Fibroblast of peridontal ligament (primary cell): ENCODE data around the gene FAM47A.

ENCODE experiments used
- DNase-seq: peaks from one replicate; pipeline ENCODE4 v3.0.0-alpha.2; 2010; ENCODE audit errors: extremely low read depth

FAM47A gene

DNA sequence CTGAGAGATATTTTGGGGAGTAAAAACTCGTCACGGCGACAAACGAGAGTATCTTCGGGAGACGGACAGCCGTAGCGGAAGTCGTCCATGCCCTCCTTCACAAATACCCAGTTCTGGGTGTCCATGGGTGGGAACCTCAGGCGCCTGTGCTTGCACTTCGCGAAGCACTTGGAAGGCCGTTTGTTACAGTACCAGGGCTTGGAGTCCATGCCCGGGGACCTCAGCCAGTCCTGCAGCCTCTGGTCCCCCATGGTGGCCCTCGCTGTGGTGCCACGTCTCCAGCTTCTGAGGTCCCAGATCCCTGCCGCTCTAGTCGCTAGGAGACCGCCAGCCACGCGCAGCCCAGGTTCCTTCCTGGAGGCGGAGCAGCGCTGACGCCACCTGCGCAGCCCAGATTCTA, at the start of gene FAM47A:
FAM47A (minus strand) TSS at position 287 of the 400 bp plus-strand sequence; CDS start at position 251, 36 bp downstream.
- no peak for DNase-seq

- no peak for DNase-seq
Measured at GRCh38 chrX:34147345-34147744, 15.2 kb upstream of the FAM47A start.

DNA sequence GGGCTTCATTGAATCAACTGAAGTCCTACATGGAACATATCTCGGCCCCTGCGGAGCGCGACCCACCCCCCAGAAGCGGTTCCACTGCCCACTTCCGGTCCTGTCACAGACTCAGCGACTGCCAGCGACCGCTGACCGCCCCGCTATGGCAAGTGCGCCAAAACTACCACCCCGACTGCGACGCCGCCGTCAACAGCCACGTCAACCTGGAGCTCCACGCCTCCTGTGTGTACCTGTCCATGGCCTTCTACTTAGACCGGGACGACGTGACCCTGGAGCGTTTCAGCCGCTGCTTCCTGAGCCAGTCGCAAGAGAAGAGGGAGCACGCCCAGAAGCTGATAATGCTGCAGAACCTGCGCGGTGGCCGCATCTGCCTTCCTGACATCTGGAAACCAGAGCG, 14.8 kb upstream of the FAM47A start:
- no peak for DNase-seq

GRCh38 chrX:34144246-34144645, 12.1 kb upstream of the FAM47A start:
- DNase-seq, result no peak

- no peak for DNase-seq
Measured at GRCh38 chrX:34140816-34141215, 8.7 kb upstream of the FAM47A start.

DNA sequence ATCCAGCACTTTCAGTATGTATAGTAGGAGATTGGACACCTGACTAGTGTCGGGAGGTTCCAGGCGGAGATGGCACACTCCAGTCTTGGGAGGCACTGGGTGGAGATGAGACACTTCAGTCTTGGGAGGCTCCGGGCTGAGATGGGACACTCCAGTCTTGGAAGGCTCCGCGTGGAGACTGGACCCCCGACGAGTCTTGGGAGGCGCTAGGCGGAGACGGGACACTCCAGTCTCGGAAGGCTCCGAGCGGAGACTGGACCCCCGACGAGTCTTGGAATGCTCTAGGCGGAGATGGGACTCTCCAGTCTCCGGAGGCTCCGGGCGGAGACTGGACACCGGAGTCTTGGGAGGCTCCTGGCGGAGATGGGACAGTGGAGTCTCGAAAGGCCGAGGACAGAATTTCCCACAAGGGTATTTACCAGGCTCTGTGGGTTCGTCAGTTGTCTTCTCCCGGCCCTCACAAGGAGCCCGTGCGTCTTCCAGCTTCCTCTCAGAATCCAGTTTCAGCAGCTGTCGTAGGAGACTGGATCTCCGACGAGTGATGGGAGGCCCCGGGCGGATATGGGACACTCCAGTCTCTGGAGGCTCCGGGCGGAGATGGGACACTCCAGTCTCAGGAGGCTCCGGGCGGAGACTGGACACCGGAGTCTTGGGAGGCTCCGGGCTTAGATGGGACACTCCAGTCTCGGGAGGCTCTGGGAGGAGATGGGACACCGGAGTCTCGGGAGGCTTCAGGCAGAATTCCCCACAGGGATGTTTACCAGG, 952 bp downstream of the FAM47A start:
- no peak for DNase-seq

DNA sequence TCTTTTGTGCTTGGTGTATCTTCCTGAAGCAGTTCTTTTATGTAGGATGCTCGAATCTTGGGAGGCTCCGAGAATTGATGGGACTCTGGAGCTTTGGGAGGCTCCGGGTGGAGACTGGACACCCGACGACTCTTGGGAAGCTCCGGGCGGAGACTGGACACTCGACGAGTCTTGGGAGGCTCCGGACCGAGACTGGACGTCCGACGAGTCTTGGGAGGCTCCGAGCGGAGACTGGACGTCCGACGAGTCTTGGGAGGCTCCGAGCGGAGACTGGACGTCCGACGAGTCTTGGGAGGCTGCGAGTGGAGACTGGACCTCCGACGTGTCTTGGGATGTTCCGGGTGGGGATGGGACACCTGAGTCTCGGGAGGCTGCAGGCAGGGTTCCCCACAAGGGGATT, 1.6 kb downstream of the FAM47A start:
- no peak for DNase-seq

DNA sequence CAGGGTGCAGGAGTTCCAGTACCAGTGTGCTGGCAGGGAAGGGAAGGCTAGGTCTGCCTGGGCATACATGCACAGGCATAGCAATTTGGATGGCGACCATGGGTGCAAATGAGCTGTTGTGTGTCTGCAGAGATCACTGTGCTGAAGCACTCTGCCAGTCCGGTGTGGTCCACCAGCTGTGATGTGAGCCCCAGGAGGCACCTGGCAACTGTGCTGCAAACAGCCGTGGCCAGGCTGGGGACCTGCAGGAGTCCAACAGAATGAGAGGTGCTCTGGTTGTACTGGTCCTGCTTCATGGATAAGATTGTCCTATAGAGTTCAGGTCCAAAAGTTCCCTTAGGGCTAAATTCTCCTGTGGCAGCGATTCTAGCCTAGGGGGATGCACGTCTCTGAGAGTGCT, 6.1 kb downstream of the FAM47A start:
- no peak for DNase-seq

DNA sequence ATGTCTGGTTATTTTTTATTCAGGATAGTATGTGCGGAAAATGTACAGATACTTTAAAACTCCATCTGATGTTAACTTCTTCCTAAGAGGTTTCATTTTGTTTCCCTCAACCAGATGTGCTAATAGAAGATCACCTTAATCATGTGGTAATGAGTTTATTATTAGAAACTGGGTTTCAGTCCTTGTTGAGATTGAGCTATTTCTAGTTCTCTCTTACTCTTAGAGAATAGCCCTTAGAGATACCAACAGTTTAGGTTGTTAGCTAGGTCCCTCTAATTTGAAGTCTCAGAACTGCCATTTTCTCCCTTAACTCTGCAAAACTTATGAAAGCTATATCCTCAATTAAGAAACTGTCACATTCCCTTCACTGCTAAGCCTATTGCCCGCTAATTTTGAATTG, 13.0 kb downstream of the FAM47A start:
- DNase-seq, result no peak

DNA sequence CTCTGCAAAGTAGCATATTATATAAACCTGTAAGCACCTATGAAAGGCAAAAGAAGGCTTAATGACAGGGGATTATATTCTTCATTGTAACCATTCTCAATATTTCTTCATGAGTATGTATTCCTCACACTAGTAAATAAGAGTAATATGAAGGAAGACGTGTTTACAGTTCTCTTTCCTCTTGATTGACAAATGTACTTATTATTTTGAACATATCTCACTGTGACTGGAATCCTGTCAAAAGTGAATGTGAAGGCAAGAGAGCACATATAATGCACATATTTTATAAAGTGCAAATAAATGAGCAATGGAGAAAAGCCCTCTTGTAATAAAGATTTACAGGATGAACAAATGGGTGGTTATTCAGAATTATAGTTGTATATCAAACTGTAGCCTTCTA, 19.7 kb downstream of the FAM47A start:
- no peak for DNase-seq
